ENCODE results near the gene TMEFF2.
A peak's percentile ranks its signal among the peaks of the same experiment; 100 is the strongest.

Gene TMEFF2

DNA sequence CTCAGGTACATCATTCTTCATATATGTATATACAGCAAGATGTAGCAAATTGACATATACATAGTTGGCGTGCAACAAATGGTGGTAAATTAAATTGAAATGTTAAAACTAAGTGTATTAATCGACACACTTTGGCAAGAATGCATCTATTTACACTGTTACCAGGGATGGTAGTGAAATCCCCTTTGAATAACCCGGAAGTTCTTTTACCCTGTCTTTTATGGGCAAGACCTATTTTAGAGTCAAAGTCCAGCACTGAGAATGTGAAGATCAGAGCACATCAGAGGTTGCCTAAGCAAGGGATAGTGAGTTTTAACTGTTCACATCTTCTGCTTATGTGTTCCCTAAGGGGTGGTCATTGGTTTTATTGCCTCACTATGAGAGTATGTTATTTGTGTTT lies 7.6 kb upstream of the TMEFF2 start:
- DNase-seq (ENCODE audit: low read depth in 1 of 2, low spot score in 1 of 2), result no peak
- in situ Hi-C loops (cut with HindIII; ENCODE audit: low pct_unique_long_range_greater_than_20kb, low sequenced_read_pairs), result no loop called here
- TF ChIP-seq JUND (IDR thresholded peaks at IDR 0.05; ENCODE audit: low read depth), result no peak

DNA sequence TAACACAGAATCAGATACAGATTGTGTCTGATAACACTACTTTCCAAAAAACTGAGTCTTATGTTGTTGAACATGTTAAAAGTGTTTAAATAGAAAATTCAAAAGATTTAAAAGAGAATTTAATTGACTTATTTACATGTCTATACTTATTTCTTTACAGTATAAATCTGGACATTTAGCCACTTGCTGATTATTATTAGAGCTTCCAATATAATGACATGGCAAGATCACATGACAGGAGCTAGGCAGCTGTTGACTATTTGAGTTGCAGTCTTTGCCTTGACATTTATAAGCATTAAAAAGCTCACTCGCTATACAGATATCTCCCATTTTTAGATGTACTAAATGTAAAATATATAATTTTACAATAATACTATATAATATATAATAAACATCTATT lies 6.4 kb upstream of the TMEFF2 start:
- no peak for TF ChIP-seq JUND (IDR thresholded peaks at IDR 0.05; ENCODE audit: low read depth)
- DNase-seq (ENCODE audit: low read depth in 1 of 2, low spot score in 1 of 2), result no peak
- in situ Hi-C loops (cut with HindIII; ENCODE audit: low pct_unique_long_range_greater_than_20kb, low sequenced_read_pairs), result no loop called here

GRCh38 chr2:192197357-192197756 lies 2.6 kb upstream of the TMEFF2 start:
- TF ChIP-seq JUND (IDR thresholded peaks at IDR 0.05; ENCODE audit: low read depth), result no peak
- in situ Hi-C loops (cut with HindIII; ENCODE audit: low pct_unique_long_range_greater_than_20kb, low sequenced_read_pairs), result no loop called here
- DNase-seq (ENCODE audit: low read depth in 1 of 2, low spot score in 1 of 2), result peak; percentile 33

DNA sequence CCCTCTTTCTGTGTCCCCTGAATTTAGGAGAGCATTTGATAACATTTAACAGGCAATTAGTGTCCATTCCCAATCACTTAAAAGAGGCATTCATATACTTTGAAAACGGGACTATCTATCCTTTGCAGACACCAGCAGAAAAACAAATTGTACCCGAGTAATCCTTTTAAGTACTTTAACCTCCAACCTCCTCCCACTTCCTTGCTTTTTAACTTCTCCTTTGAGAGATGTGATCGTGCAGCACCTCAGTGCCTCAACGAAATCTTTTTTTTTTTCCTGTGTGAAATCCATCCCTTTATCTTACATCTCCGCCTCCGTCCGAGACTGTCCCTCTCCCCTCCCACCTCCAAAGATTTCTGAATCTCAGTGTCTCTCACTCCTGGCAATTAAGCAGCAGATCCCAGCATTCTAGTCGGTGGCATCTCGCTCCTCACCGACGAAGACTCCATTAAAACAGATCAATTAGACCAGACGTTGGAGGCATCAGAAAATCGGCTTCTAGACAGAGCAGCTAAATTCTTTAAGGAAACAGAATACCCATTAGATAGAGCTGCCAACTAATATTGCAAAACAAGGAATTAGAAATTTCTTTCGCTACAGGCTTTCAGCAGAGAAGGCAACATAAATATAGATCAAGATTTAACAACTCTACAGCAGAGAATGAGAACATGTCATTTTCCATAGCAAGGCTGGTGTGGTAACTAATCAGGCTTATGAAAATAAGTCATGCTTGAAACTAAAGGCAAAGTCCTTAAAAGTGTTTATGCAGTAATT lies 1.9 kb upstream of the TMEFF2 start:
- no peak for DNase-seq (ENCODE audit: low read depth in 1 of 2, low spot score in 1 of 2)
- no peak for TF ChIP-seq JUND (IDR thresholded peaks at IDR 0.05; ENCODE audit: low read depth)
- in situ Hi-C loops (cut with HindIII; ENCODE audit: low pct_unique_long_range_greater_than_20kb, low sequenced_read_pairs), result no loop called here

- DNase-seq (ENCODE audit: low read depth in 1 of 2, low spot score in 1 of 2), result peak; percentile 12 to 46
- no peak for TF ChIP-seq JUND (IDR thresholded peaks at IDR 0.05; ENCODE audit: low read depth)
- in situ Hi-C loops (cut with HindIII; ENCODE audit: low pct_unique_long_range_greater_than_20kb, low sequenced_read_pairs), result no loop called here
Measured at GRCh38 chr2:192195548-192196418, 1.1 kb upstream of the TMEFF2 start.

GRCh38 chr2:192194265-192194865 lies 368 bp downstream of the TMEFF2 start:
- TF ChIP-seq JUND (IDR thresholded peaks at IDR 0.05; ENCODE audit: low read depth), result no peak
- DNase-seq (ENCODE audit: low read depth in 1 of 2, low spot score in 1 of 2), result no peak
- in situ Hi-C loops (cut with HindIII; ENCODE audit: low pct_unique_long_range_greater_than_20kb, low sequenced_read_pairs), result no loop called here

DNA sequence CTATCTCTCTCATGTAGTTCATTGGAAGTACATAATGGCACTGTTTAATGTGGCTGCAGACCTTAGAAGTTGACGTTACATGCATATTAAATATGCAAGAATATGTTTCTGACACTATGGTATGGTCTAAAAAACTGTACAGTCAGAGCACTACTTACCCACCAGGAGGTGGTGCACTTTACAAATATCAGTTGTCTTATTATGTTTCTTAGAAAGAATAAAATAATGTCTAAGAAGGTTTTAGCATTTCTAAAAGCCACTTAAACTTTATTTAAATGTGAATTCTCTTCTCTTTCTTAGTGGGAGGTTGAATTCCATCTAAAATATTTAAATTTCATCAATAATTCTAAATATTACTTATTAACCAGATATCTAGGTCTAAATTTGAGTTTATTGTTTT lies 4.3 kb downstream of the TMEFF2 start:
- no peak for TF ChIP-seq JUND (IDR thresholded peaks at IDR 0.05; ENCODE audit: low read depth)
- in situ Hi-C loops (cut with HindIII; ENCODE audit: low pct_unique_long_range_greater_than_20kb, low sequenced_read_pairs), result no loop called here
- DNase-seq (ENCODE audit: low read depth in 1 of 2, low spot score in 1 of 2), result peak; percentile 18 to 53

DNA sequence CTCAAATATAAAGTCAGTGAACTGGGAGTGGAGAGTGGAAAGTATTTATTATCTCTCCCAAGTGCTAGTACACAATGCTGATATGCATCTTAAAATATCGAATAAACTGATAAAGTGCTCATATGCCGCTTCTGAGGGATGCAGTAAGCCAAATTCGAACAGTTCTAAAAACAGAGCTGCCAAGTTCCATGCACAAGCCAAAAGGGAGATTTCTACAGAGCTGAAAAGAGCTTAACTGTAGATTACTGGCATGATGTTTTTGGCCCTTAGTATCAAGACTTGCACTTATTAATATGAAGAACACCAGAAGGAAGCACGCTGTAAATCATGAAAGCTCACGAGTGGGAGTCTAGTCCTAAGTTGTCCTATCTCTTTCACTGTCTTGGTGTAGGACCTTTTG lies 7.9 kb downstream of the TMEFF2 start:
- in situ Hi-C loops (cut with HindIII; ENCODE audit: low pct_unique_long_range_greater_than_20kb, low sequenced_read_pairs), result no loop called here
- no peak for DNase-seq (ENCODE audit: low read depth in 1 of 2, low spot score in 1 of 2)
- TF ChIP-seq JUND (IDR thresholded peaks at IDR 0.05; ENCODE audit: low read depth), result no peak

DNA sequence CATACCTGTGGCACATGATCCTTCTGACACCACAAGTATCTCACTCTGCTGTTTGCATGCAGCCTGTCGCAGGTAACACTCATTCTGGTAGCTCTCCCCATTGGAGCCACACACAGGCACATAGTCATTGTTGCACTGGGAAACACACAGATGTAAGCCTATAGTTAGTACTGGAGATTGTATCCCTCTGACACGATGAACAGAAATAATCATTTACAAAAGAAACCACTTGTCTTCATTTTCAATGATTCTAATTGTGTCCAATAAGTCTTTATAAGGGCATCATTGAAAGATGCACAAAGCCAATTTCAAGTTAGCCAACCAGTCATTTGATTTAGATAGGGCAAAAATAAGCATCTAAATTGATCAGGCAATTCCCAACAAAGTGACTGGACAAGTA lies 10.4 kb downstream of the TMEFF2 start:
- no peak for DNase-seq (ENCODE audit: low read depth in 1 of 2, low spot score in 1 of 2)
- TF ChIP-seq JUND (IDR thresholded peaks at IDR 0.05; ENCODE audit: low read depth), result no peak
- in situ Hi-C loops (cut with HindIII; ENCODE audit: low pct_unique_long_range_greater_than_20kb, low sequenced_read_pairs), result no loop called here

- no peak for TF ChIP-seq JUND (IDR thresholded peaks at IDR 0.05; ENCODE audit: low read depth)
- in situ Hi-C loops (cut with HindIII; ENCODE audit: low pct_unique_long_range_greater_than_20kb, low sequenced_read_pairs), result no loop called here
- DNase-seq (ENCODE audit: low read depth in 1 of 2, low spot score in 1 of 2), result no peak
Measured at GRCh38 chr2:192183296-192183695, 11.4 kb downstream of the TMEFF2 start.

DNA sequence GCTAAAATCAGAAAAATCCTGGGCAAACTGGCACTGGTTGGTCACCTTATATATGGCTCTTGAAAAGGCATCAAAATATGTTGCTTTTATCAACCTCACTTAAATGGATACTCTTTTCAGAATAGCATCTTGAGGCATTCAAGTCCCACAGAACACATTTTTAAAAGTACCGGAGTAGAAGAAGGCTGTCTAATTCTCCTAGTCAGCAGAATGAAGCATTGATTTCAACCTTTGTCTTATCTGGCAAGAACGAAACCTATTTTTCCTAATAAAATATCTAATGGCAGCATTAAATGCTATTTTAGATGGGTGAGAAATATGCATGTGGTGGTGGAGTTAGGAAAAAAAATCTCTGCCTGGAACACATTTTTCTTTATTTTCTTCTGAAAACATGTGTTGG lies 27.8 kb downstream of the TMEFF2 start:
- in situ Hi-C loops (cut with HindIII; ENCODE audit: low pct_unique_long_range_greater_than_20kb, low sequenced_read_pairs), result no loop called here
- no peak for DNase-seq (ENCODE audit: low read depth in 1 of 2, low spot score in 1 of 2)
- TF ChIP-seq JUND (IDR thresholded peaks at IDR 0.05; ENCODE audit: low read depth), result no peak

GRCh38 chr2:192165842-192166241 lies 28.9 kb downstream of the TMEFF2 start:
- in situ Hi-C loops (cut with HindIII; ENCODE audit: low pct_unique_long_range_greater_than_20kb, low sequenced_read_pairs), result no loop called here
- no peak for DNase-seq (ENCODE audit: low read depth in 1 of 2, low spot score in 1 of 2)
- TF ChIP-seq JUND (IDR thresholded peaks at IDR 0.05; ENCODE audit: low read depth), result no peak
